Adipocyte (in vitro differentiated cells): ENCODE measurements around the gene CACNB4.
"Not testable (repeated sequence)": the region's sequence is repeated elsewhere in the genome, so short reads cannot be mapped to it uniquely, and the experiment has no call there.

Experiments used
- DNase-seq: peaks from one replicate; pipeline ENCODE4 v3.0.0-alpha.2; 2015; ENCODE audit warnings: low read depth
- H3K27me3 ChIP-seq: replicated peaks from 2 replicates; pipeline ENCODE4 v1.7.0; 2013; ENCODE audit warnings: mild to moderate bottlenecking, low read length, moderate library complexity; ENCODE audit not compliant: control insufficient read depth, insufficient read depth
- H3K36me3 ChIP-seq: 2 replicates; pipeline ENCODE4 v1.7.0; 2013; ENCODE audit warnings: low read length, mild to moderate bottlenecking, moderate library complexity; ENCODE audit not compliant: control insufficient read depth, insufficient read depth, severe bottlenecking
- H3K4me1 ChIP-seq: 2 replicates; pipeline ENCODE4 v1.7.0; 2013; ENCODE audit warnings: mild to moderate bottlenecking, low read length, moderate library complexity; ENCODE audit not compliant: control insufficient read depth, insufficient read depth
- H3K4me3 ChIP-seq: 2 replicates; pipeline ENCODE4 v1.7.0; 2013; ENCODE audit warnings: mild to moderate bottlenecking, low read length, moderate library complexity
- H3K9ac ChIP-seq: 2 replicates; pipeline ENCODE4 v1.7.0; 2013; ENCODE audit warnings: mild to moderate bottlenecking, low read length, moderate library complexity
- H3K9me3 ChIP-seq: 2 replicates; pipeline ENCODE4 v1.7.0; 2013; ENCODE audit warnings: mild to moderate bottlenecking, low read length, moderate library complexity; ENCODE audit not compliant: control insufficient read depth

The CACNB4 gene

GRCh38 chr2:152015552-152015951 lies 83.3 kb downstream of the CACNB4 start:
- no peak for DNase-seq
- H3K4me1 ChIP-seq, result no peaks in the 10 kb centered on the region
- H3K9ac ChIP-seq, result no peak overlapping the region
- H3K36me3 ChIP-seq, result no peaks in the 10 kb centered on the region
- no peaks in the 10 kb centered on the region for H3K27me3 ChIP-seq
- no peak overlapping the region for H3K4me3 ChIP-seq
- H3K9me3 ChIP-seq, result no peaks in the 10 kb centered on the region

- peaks cover 5% of the 10 kb centered on the region for H3K27me3 ChIP-seq
These were observed 86.1 kb downstream of the CACNB4 start for GRCh38 chr2:152012697-152013096.

GRCh38 chr2:152011724-152012123 lies 87.1 kb downstream of the CACNB4 start:
- H3K9me3 ChIP-seq, result no peaks in the 10 kb centered on the region
- DNase-seq, result no peak
- no peak overlapping the region for H3K4me3 ChIP-seq
- peaks cover 5% of the 10 kb centered on the region for H3K27me3 ChIP-seq
- H3K9ac ChIP-seq, result no peak overlapping the region
- no peaks in the 10 kb centered on the region for H3K36me3 ChIP-seq
- no peaks in the 10 kb centered on the region for H3K4me1 ChIP-seq

More at GRCh38 chr2:152012697-152013096, 86.1 kb downstream of the CACNB4 start:
- Histone ChIP-seq H3K4me3 (no peak overlapping the region), H3K36me3 (no peaks in the 10 kb centered on the region), H3K9ac (no peak overlapping the region), H3K9me3 (no peaks in the 10 kb centered on the region), H3K4me1 (no peaks in the 10 kb centered on the region)
- peak; percentile 15 for DNase-seq

- Histone ChIP-seq H3K9ac (no peak overlapping the region), H3K4me3 (no peak overlapping the region), H3K9me3 (no peaks in the 10 kb centered on the region), H3K36me3 (no peaks in the 10 kb centered on the region), H3K27me3 (peaks cover 9% of the 10 kb centered on the region), H3K4me1 (peaks cover 7% of the 10 kb centered on the region)
- no peak for DNase-seq
These were observed 93.2 kb downstream of the CACNB4 start for GRCh38 chr2:152005607-152006006.

- not testable (repeated sequence) for H3K36me3 ChIP-seq, H3K9ac ChIP-seq
These were observed 95.6 kb downstream of the CACNB4 start for GRCh38 chr2:152003283-152003682.

GRCh38 chr2:151999053-151999452 lies 99.8 kb downstream of the CACNB4 start:
- H3K4me1 ChIP-seq, result peaks cover 9% of the 10 kb centered on the region
- H3K9me3 ChIP-seq, result no peaks in the 10 kb centered on the region
- H3K4me3 ChIP-seq, result no peak overlapping the region
- H3K9ac ChIP-seq, result no peak overlapping the region
- peak; percentile 51 for DNase-seq
- H3K27me3 ChIP-seq, result no peaks in the 10 kb centered on the region
- H3K36me3 ChIP-seq, result no peaks in the 10 kb centered on the region

More at GRCh38 chr2:152003283-152003682, 95.6 kb downstream of the CACNB4 start:
- not testable (repeated sequence) for H3K4me1 ChIP-seq, H3K27me3 ChIP-seq, DNase-seq, H3K4me3 ChIP-seq, H3K9me3 ChIP-seq

GRCh38 chr2:151996243-151997003 lies 102.4 kb downstream of the CACNB4 start:
- Histone ChIP-seq H3K36me3 (no peaks in the 10 kb centered on the region), H3K27me3 (no peaks in the 10 kb centered on the region), H3K9ac (no peak overlapping the region), H3K4me3 (no peak overlapping the region), H3K9me3 (no peaks in the 10 kb centered on the region), H3K4me1 (peaks cover 8% of the 10 kb centered on the region)
- no peak for DNase-seq

- Histone ChIP-seq H3K4me1 (peaks cover 8% of the 10 kb centered on the region), H3K4me3 (no peak overlapping the region), H3K27me3 (no peaks in the 10 kb centered on the region), H3K36me3 (no peaks in the 10 kb centered on the region), H3K9ac (no peak overlapping the region), H3K9me3 (no peaks in the 10 kb centered on the region)
- DNase-seq, result no peak
These were observed 103.7 kb downstream of the CACNB4 start for GRCh38 chr2:151995161-151995557.

- not testable (repeated sequence) for H3K4me1 ChIP-seq
These were observed 104.7 kb downstream of the CACNB4 start for GRCh38 chr2:151994178-151994577.

GRCh38 chr2:151991010-151991409 lies 107.8 kb downstream of the CACNB4 start:
- DNase-seq, result no peak
- no peak overlapping the region for H3K4me3 ChIP-seq
- peaks cover under 1% of the 10 kb centered on the region for H3K4me1 ChIP-seq
- no peaks in the 10 kb centered on the region for H3K27me3 ChIP-seq
- H3K36me3 ChIP-seq, result no peaks in the 10 kb centered on the region
- no peaks in the 10 kb centered on the region for H3K9me3 ChIP-seq
- H3K9ac ChIP-seq, result no peak overlapping the region

More at GRCh38 chr2:151994178-151994577, 104.7 kb downstream of the CACNB4 start:
- not testable (repeated sequence) for DNase-seq, H3K9me3 ChIP-seq, H3K27me3 ChIP-seq, H3K9ac ChIP-seq, H3K4me3 ChIP-seq, H3K36me3 ChIP-seq

GRCh38 chr2:151989378-151989777 lies 109.5 kb downstream of the CACNB4 start:
- H3K9ac ChIP-seq, result no peak overlapping the region
- H3K9me3 ChIP-seq, result no peaks in the 10 kb centered on the region
- H3K36me3 ChIP-seq, result no peaks in the 10 kb centered on the region
- H3K4me1 ChIP-seq, result no peaks in the 10 kb centered on the region
- no peak overlapping the region for H3K4me3 ChIP-seq
- H3K27me3 ChIP-seq, result no peaks in the 10 kb centered on the region
- DNase-seq, result no peak

- Histone ChIP-seq H3K4me1 (no peaks in the 10 kb centered on the region), H3K9ac (no peak overlapping the region), H3K27me3 (no peaks in the 10 kb centered on the region), H3K36me3 (no peaks in the 10 kb centered on the region), H3K4me3 (no peak overlapping the region), H3K9me3 (no peaks in the 10 kb centered on the region)
- no peak for DNase-seq
These were observed 111.4 kb downstream of the CACNB4 start for GRCh38 chr2:151987484-151987883.
